ENCODE data around the gene PFKFB2.

PFKFB2 gene

DNA sequence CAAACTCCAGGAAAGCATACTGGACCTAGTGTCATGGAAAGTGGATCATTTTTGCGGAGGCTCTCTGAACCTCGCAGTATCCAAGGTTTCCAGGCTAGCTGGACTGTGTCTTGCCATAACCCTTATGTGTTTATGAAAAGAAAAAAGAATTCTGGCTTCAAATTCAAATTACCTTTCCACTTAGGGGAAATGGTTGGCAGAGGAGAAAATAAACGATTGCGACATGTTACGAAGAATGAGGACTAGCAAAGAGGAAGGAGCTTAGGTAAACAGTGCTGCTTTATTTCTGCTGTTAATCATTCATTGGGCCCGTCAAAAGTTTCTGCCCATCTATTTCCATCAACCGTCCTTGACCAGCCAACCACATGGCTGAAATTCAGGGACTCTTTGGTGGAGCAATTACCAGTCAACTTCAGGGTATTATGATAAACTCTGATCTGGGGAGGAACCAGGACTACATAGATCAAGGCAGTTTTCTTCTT, 50.9 kb downstream of the PFKFB2 start, which contains the start of gene C4BPA:
TSS of gene C4BPA (plus strand) at position 342 of the 482 bp plus-strand sequence. CDS start 8,793 bp downstream, outside the sequence.
- in situ Hi-C loops (cut with MboI; ENCODE audit: low sequenced_read_pairs, unreplicated experiment), result no loop called here
- TF ChIP-seq, protein P1, sequence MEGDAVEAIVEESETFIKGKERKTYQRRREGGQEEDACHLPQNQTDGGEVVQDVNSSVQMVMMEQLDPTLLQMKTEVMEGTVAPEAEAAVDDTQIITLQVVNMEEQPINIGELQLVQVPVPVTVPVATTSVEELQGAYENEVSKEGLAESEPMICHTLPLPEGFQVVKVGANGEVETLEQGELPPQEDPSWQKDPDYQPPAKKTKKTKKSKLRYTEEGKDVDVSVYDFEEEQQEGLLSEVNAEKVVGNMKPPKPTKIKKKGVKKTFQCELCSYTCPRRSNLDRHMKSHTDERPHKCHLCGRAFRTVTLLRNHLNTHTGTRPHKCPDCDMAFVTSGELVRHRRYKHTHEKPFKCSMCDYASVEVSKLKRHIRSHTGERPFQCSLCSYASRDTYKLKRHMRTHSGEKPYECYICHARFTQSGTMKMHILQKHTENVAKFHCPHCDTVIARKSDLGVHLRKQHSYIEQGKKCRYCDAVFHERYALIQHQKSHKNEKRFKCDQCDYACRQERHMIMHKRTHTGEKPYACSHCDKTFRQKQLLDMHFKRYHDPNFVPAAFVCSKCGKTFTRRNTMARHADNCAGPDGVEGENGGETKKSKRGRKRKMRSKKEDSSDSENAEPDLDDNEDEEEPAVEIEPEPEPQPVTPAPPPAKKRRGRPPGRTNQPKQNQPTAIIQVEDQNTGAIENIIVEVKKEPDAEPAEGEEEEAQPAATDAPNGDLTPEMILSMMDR (IDR thresholded peaks at IDR 0.05; ENCODE audit: borderline replicate concordance, control extremely low read depth, extremely low read depth, insufficient read depth, missing control alignments), result no peak
- no peak for DNase-seq (ENCODE audit: low spot score)

DNA sequence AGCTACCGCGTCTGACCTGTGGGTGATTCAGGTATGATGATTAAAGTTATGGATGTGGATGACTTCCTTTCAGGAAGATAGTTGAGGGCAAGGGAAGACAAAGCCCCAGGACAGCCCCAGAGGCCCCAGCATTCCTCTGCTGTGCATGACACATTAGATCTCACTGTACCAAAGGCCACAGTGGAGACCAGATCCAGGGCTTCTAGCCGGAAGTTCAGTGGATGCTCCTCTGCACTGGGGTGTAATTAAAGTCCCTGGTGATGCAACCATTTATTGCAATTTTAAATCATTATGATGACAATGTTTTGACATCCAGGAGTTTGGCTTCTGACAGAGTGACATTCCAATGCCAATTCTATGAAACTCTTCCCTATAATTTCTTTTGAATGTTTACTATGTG, 55.9 kb downstream of the PFKFB2 start:
- TF ChIP-seq, protein P1 (IDR thresholded peaks at IDR 0.05; ENCODE audit: borderline replicate concordance, control extremely low read depth, extremely low read depth, insufficient read depth, missing control alignments), result no peak
- in situ Hi-C loops (cut with MboI; ENCODE audit: low sequenced_read_pairs, unreplicated experiment), result no loop called here

DNA sequence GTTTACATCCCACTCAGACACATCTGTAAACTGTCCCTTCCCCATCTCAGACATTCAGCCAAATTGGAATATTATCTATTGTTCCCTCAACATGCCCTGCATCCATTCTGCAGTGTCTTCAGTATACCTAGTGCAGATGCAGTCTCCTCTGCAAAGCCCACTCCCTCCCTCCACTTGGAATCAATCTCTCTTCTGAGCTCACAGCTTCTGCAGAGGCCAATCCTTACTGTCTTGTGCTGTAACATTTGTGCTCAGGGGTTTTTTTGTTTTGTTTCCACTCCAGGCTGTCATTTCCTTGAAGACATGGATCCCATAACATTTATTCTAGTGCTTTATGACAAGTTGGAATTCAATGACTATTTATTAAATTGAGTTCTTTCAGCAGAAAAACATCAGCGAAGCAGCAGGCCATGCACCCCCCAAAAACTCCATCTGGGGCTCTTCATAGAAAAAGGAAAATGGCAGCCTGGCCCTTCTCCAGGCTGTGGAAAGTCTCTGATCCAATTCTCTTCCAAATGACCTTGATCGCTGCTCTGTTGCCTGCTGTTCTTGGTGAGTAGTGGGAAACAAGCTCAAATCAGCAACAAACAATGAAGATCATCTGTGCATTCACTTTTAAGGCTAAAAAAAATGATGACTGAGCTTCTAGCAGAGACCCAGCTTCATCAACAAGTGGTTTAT, 59.7 kb downstream of the PFKFB2 start:
- in situ Hi-C loops (cut with MboI; ENCODE audit: low sequenced_read_pairs, unreplicated experiment), result no loop called here
- TF ChIP-seq, protein P1 (IDR thresholded peaks at IDR 0.05; ENCODE audit: borderline replicate concordance, control extremely low read depth, extremely low read depth, insufficient read depth, missing control alignments), result no peak
- no peak for DNase-seq (ENCODE audit: low spot score)

More for the DNA sequence above, 55.9 kb downstream of the PFKFB2 start:
- no peak for DNase-seq (ENCODE audit: low spot score)

DNA sequence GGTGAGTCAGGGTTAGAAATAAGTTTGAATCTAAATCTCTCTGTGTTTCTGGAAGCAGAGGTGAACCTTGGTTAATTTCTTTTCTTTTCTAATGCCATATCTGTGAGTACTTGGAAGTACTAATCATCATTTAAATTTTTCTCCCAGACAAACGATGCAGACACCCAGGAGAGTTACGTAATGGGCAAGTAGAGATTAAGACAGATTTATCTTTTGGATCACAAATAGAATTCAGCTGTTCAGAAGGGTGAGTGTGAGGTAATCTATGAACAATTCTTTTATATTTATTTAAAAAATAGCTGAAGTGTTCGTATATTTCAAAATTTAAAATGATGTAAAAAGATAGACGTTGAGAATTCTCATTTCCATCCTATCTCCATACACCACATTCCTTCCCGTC, 62.2 kb downstream of the PFKFB2 start:
- TF ChIP-seq, protein P1 (IDR thresholded peaks at IDR 0.05; ENCODE audit: borderline replicate concordance, control extremely low read depth, extremely low read depth, insufficient read depth, missing control alignments), result no peak
- in situ Hi-C loops (cut with MboI; ENCODE audit: low sequenced_read_pairs, unreplicated experiment), result no loop called here
- no peak for DNase-seq (ENCODE audit: low spot score)

DNA sequence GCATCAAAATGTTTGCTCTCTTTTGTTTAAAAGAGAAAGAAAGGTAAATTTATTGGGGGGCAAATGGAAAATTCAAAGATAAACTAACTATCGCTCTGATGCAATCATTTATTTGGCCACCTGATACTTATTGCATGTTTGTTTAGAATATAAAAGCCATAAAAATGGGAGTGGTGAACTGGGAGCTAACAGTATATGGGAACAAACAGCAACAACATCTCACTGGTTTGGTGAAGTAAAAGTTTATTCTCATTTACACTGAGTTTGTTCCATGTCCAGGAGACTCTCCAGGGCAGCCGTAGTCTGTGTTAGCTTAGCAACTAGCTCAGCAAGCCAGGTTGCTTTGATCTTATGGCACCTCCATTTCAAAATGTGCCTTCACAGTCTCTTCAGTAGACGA, 71.3 kb downstream of the PFKFB2 start:
- TF ChIP-seq, protein P1 (IDR thresholded peaks at IDR 0.05; ENCODE audit: borderline replicate concordance, control extremely low read depth, extremely low read depth, insufficient read depth, missing control alignments), result no peak
- in situ Hi-C loops (cut with MboI; ENCODE audit: low sequenced_read_pairs, unreplicated experiment), result no loop called here
- DNase-seq (ENCODE audit: low spot score), result no peak

DNA sequence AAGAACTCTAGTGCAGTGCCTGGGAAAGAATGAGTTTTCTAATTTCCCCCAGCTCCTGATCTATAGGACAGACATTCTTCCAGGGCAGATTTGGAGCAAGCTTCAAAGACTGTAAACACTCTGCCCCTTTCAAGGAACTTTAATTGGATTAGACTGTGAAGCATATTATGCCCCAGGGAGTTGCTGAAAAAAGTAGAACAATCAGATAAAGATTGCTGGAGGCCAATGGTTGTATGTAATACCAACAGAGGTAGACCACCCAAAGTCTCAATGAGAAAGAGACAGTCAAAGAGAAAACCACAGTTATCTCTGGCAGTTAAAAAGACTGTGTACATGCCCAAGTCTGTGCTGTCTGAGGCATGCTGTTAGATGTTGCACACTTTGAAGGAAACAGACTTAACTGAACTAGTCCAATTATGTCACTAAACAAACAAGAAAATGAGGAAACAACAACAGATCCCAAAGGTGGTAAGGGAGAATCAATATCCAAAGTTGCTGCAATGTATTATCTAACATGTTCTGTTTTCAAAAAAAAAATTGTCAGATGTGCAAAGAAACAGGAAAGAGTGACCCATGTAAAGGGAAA, 75.4 kb downstream of the PFKFB2 start:
- DNase-seq (ENCODE audit: low spot score), result no peak
- TF ChIP-seq, protein P1 (IDR thresholded peaks at IDR 0.05; ENCODE audit: borderline replicate concordance, control extremely low read depth, extremely low read depth, insufficient read depth, missing control alignments), result no peak
- in situ Hi-C loops (cut with MboI; ENCODE audit: low sequenced_read_pairs, unreplicated experiment), result no loop called here

All from GM13976 (cell line).